IMR-90 (cell line): ENCODE measurements around the gene INCENP. TPM values are rescaled to one million over a fixed set of nuclear protein-coding genes. Genes with fewer than 3 reads are reported as not detected.
"Not testable (repeated sequence)": the region's sequence is repeated elsewhere in the genome, so short reads cannot be mapped to it uniquely, and the experiment has no call there.

Source experiments
- ATAC-seq: fragments of 200-7000 bp; cut with Tn5 transposase; 2 replicates; pipeline ENCODE4 v1.9.1; 2020; ENCODE audit warnings: low read depth, mild to moderate bottlenecking, moderate library complexity
- BruUV-seq: library from RNA; stranded (reverse); fragments of 400-500 nt; replicated peaks from 2 replicates; lab custom pipeline; 2021; lab: Mats Ljungman, UMichigan
- CTCF ChIA-PET: fragments of 300-600 bp; formaldehyde crosslinking; extraction: SDS; loops from one replicate; lab custom pipeline; 2021; ENCODE audit warnings: antibody characterized with exemption; lab: Yijun Ruan, JAX
- POLR2A ChIA-PET: fragments of 300-600 bp; sonication (Branson Sonifier 250); formaldehyde crosslinking; loops from one replicate; lab custom pipeline; 2022; ENCODE audit warnings: antibody characterized with exemption; ENCODE audit not compliant: unreplicated experiment; lab: Charles Lee
- DNase-seq: peaks from one replicate; pipeline ENCODE4 v3.0.0; 2013
- H2AFZ ChIP-seq: replicated peaks from 2 replicates; pipeline ENCODE3; 2013; ENCODE audit warnings: low read length, mild to moderate bottlenecking; ENCODE audit not compliant: poor library complexity
- H2AK5ac ChIP-seq: 2 replicates; pipeline ENCODE4 v1.6.1; 2013; ENCODE audit warnings: low read depth, low read length, inconsistent platforms
- H2AK9ac ChIP-seq: replicated peaks from 2 replicates; pipeline ENCODE3; 2013; ENCODE audit warnings: mild to moderate bottlenecking, low read depth, low read length, moderate library complexity; ENCODE audit not compliant: poor library complexity
- H2BK120ac ChIP-seq: 2 replicates; pipeline ENCODE4 v1.6.1; 2013; ENCODE audit warnings: low read depth, low read length, inconsistent platforms
- H2BK15ac ChIP-seq: 3 replicates; pipeline ENCODE4 v1.6.1; 2013; ENCODE audit warnings: low read depth, low read length, inconsistent platforms
- H2BK20ac ChIP-seq: 2 replicates; pipeline ENCODE4 v1.6.1; 2013; ENCODE audit warnings: low read depth, mild to moderate bottlenecking, inconsistent platforms, low read length, moderate library complexity
- H2BK5ac ChIP-seq: 2 replicates; pipeline ENCODE4 v1.6.1; 2013; ENCODE audit warnings: mild to moderate bottlenecking, low read depth, low read length, inconsistent platforms; ENCODE audit not compliant: poor library complexity, severe bottlenecking
- H3K14ac ChIP-seq: replicated peaks from 2 replicates; pipeline ENCODE4 v1.6.1; 2013; ENCODE audit warnings: low read depth, low read length, inconsistent platforms
- H3K18ac ChIP-seq: 2 replicates; pipeline ENCODE4 v1.6.1; 2013; ENCODE audit warnings: low read depth, low read length, control low read depth
- H3K23ac ChIP-seq: 2 replicates; pipeline ENCODE4 v1.6.1; 2013; ENCODE audit warnings: low read depth, low read length, inconsistent platforms
- H3K27ac ChIP-seq: 2 replicates; pipeline ENCODE4 v1.5.1; 2013; ENCODE audit warnings: mild to moderate bottlenecking, control low read depth, low read length; ENCODE audit not compliant: insufficient read depth
- H3K27me3 ChIP-seq: 2 replicates; pipeline ENCODE4 v1.6.1; 2013; ENCODE audit warnings: low read length; ENCODE audit not compliant: control insufficient read depth, insufficient read depth
- H3K36me3 ChIP-seq: 2 replicates; pipeline ENCODE4 v1.6.1; 2013; ENCODE audit warnings: low read length, mixed read lengths; ENCODE audit not compliant: control insufficient read depth, insufficient read depth
- H3K4ac ChIP-seq: 2 replicates; pipeline ENCODE4 v1.6.1; 2013; ENCODE audit warnings: low read depth, low read length, inconsistent platforms
- H3K4me1 ChIP-seq: 2 replicates; pipeline ENCODE4 v1.6.1; 2013; ENCODE audit warnings: low read length, mixed read lengths; ENCODE audit not compliant: control insufficient read depth, insufficient read depth
- H3K4me2 ChIP-seq: 2 replicates; pipeline ENCODE4 v1.6.1; 2013; ENCODE audit warnings: low read depth, mild to moderate bottlenecking, control low read depth, low read length, moderate library complexity
- H3K4me3 ChIP-seq: 2 replicates; pipeline ENCODE4 v1.5.1; 2013; ENCODE audit warnings: low read depth, mild to moderate bottlenecking, control low read depth, low read length, moderate library complexity; ENCODE audit not compliant: insufficient read depth
- H3K56ac ChIP-seq: 2 replicates; pipeline ENCODE4 v1.6.1; 2013; ENCODE audit warnings: low read length, inconsistent platforms; ENCODE audit not compliant: insufficient read depth; ENCODE audit errors: extremely low read depth
- H3K79me1 ChIP-seq, 2 experiments: 2 replicates each; pipeline ENCODE4 v1.6.1; 2013; ENCODE audit warnings: low read length in 2 of 2, inconsistent platforms in 1 of 2, low read depth in 1 of 2
- H3K9ac ChIP-seq: 2 replicates; pipeline ENCODE4 v1.6.1; 2013; ENCODE audit warnings: low read depth, low read length, control low read depth
- H3K9me1 ChIP-seq: 2 replicates; pipeline ENCODE4 v1.6.1; 2013; ENCODE audit warnings: low read length, inconsistent platforms; ENCODE audit not compliant: insufficient read depth
- H3K9me3 ChIP-seq: 2 replicates; pipeline ENCODE4 v1.6.1; 2013; ENCODE audit warnings: low read length; ENCODE audit not compliant: control insufficient read depth, insufficient read depth
- H4K20me1 ChIP-seq: 2 replicates; pipeline ENCODE4 v1.6.1; 2013; ENCODE audit warnings: low read length, inconsistent platforms; ENCODE audit not compliant: insufficient read depth
- H4K5ac ChIP-seq: 2 replicates; pipeline ENCODE4 v1.6.1; 2013; ENCODE audit warnings: mild to moderate bottlenecking, low read depth, low read length, control low read depth
- H4K8ac ChIP-seq, 2 experiments: 2 replicates each; pipeline ENCODE4 v1.6.1; 2013; ENCODE audit warnings: low read depth in 2 of 2, low read length in 2 of 2, control low read depth in 1 of 2, inconsistent platforms in 1 of 2
- H4K91ac ChIP-seq: 2 replicates; pipeline ENCODE4 v1.6.1; 2013; ENCODE audit warnings: low read depth, low read length, inconsistent platforms; ENCODE audit not compliant: insufficient read depth
- WGBS, 2 experiments: methylation state at CpG; one replicate each; pipeline versions ENCODE4 v1.1.5 to v1.1.7; 2013; ENCODE audit warnings: missing lambda C conversion rate in 2 of 2; ENCODE audit not compliant: insufficient read length in 1 of 2; ENCODE audit errors: extremely low coverage in 2 of 2; 5-methylcytosine and 5-hydroxymethylcytosine counted together
- dilution Hi-C: fragments of 300-500 bp; cut with HindIII; formaldehyde crosslinking; loops from one replicate; pipeline ENCODE4 v1.14.3; 2018; ENCODE audit warnings: low sequenced_read_pairs; ENCODE audit not compliant: unreplicated experiment
- in situ Hi-C: fragments of 300-500 bp; cut with MboI; formaldehyde crosslinking; loops from 3 replicates; pipeline ENCODE4 v1.14.3; 2019; ENCODE audit warnings: low sequenced_read_pairs, inconsistent platforms, mixed read lengths
- intact Hi-C: fragments of 100-400 bp; cut with micrococcal nuclease; formaldehyde crosslinking; loops from 2 replicates; pipeline ENCODE4 v1.10.0; 2022
- polyA plus RNA-seq, 3 experiments: library from polyadenylated mRNA; depleted of rRNA; stranded (reverse); fragments of >200 nt; gene quantifications; 2 replicates each; pipeline ENCODE4 v1.2.3, GENCODE V29; 2012; ENCODE audit warnings: low replicate concordance in 1 of 3
- total RNA-seq: library from RNA; depleted of rRNA; stranded (reverse); fragments of >200 nt; gene quantifications from 2 replicates; pipeline ENCODE4 v1.2.3, GENCODE V29; 2012

Gene INCENP
- total and polyA plus RNA-seq, 2 of the 4 experiments (the other 2 are of a cell fraction): 18.6 to 23.8 TPM

DNA sequence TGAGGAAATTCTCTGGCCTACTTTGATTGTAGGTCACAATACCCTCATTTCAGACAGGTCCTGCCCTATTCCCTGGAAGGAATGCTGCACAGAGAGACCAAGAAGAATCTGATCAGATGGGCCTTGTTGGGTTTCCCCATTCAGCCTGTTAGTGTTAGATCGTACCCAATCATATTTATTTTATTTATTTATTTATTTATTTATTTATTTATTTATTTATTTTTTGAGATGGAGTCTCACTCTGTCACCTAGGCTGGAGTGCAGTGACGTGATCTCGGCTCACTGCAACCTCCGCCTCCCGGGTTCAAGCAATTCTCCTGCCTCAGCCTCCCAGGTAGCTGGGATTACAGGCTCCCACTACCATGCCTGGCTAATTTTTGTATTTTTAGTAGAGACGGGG, 39.0 kb upstream of the INCENP start:
- DNase-seq, H2AFZ ChIP-seq, H3K9me1 ChIP-seq, CTCF ChIA-PET, H4K5ac ChIP-seq, POLR2A ChIA-PET, H3K79me1 ChIP-seq, intact Hi-C loops, H3K36me3 ChIP-seq, H3K4me2 ChIP-seq, H3K14ac ChIP-seq, H3K9me3 ChIP-seq, BruUV-seq, H4K91ac ChIP-seq, H3K4me3 ChIP-seq, dilution Hi-C loops, ATAC-seq, H3K9ac ChIP-seq, H2BK15ac ChIP-seq, H2BK5ac ChIP-seq, H2BK20ac ChIP-seq, H2BK120ac ChIP-seq, H3K4me1 ChIP-seq, in situ Hi-C loops, H2AK5ac ChIP-seq, H3K27me3 ChIP-seq, H3K56ac ChIP-seq, H4K20me1 ChIP-seq, H3K27ac ChIP-seq, H3K18ac ChIP-seq, H3K4ac ChIP-seq, H4K8ac ChIP-seq, H3K23ac ChIP-seq, H2AK9ac ChIP-seq: not testable (repeated sequence)
- WGBS, 2 experiments: no CpG with 5 or more reads among the region's 6 CpGs
